ENCODE data around the gene C19orf44. TPM values are rescaled to one million over a fixed set of nuclear protein-coding genes. Genes with fewer than 3 reads are reported as not detected.
A peak's percentile ranks its signal among the peaks of the same experiment; 100 is the strongest.
"Not testable (repeated sequence)": the region's sequence is repeated elsewhere in the genome, so short reads cannot be mapped to it uniquely, and the experiment has no call there.

Gene C19orf44
- total RNA-seq, 1 donor = 7.9 TPM

GRCh38 chr19:16470541-16470910 lies 25.7 kb upstream of the C19orf44 start:
- DNase-seq (ENCODE audit: low read depth) = no peak
- no peak for TF ChIP-seq CTCF (IDR thresholded peaks at IDR 0.05; ENCODE audit: insufficient read depth, low read length)
- H3K4me3 ChIP-seq (ENCODE audit: low read depth, low read length) = peak overlapping the region; percentile 81

GRCh38 chr19:16470911-16471811 lies 25.0 kb upstream of the C19orf44 start:
- DNase-seq (ENCODE audit: low read depth) = peak; percentile 59
- TF ChIP-seq CTCF (IDR thresholded peaks at IDR 0.05; ENCODE audit: insufficient read depth, low read length) = no peak
- peak overlapping the region; percentile 81 for H3K4me3 ChIP-seq (ENCODE audit: low read depth, low read length)

- peak overlapping the region; percentile 67 for H3K4me3 ChIP-seq (ENCODE audit: low read depth, low read length)
- DNase-seq (ENCODE audit: low read depth) = not testable (repeated sequence)
Measured at GRCh38 chr19:16472559-16472899, 23.7 kb upstream of the C19orf44 start.

- TF ChIP-seq CTCF (IDR thresholded peaks at IDR 0.05; ENCODE audit: insufficient read depth, low read length) = no peak
- DNase-seq (ENCODE audit: low read depth) = no peak
- H3K4me3 ChIP-seq (ENCODE audit: low read depth, low read length) = no peak overlapping the region
Measured at GRCh38 chr19:16472992-16473391, 23.2 kb upstream of the C19orf44 start.

- no peak for TF ChIP-seq CTCF (IDR thresholded peaks at IDR 0.05; ENCODE audit: insufficient read depth, low read length)
- DNase-seq (ENCODE audit: low read depth) = no peak
- H3K4me3 ChIP-seq (ENCODE audit: low read depth, low read length) = no peak overlapping the region
Measured at GRCh38 chr19:16473875-16474392, 22.3 kb upstream of the C19orf44 start.

- no peak overlapping the region for H3K4me3 ChIP-seq (ENCODE audit: low read depth, low read length)
- no peak for DNase-seq (ENCODE audit: low read depth)
- no peak for TF ChIP-seq CTCF (IDR thresholded peaks at IDR 0.05; ENCODE audit: insufficient read depth, low read length)
Measured at GRCh38 chr19:16476401-16476800, 19.8 kb upstream of the C19orf44 start.

GRCh38 chr19:16477311-16477710 lies 18.9 kb upstream of the C19orf44 start:
- TF ChIP-seq CTCF (IDR thresholded peaks at IDR 0.05; ENCODE audit: insufficient read depth, low read length) = no peak
- DNase-seq (ENCODE audit: low read depth) = no peak
- H3K4me3 ChIP-seq (ENCODE audit: low read depth, low read length) = no peak overlapping the region
